Right kidney (tissue), 1 donor: ENCODE results near the gene SAMD4A.
"Not testable (repeated sequence)": the region's sequence is repeated elsewhere in the genome, so short reads cannot be mapped to it uniquely, and the experiment has no call there.

Experiments used
- DNase-seq: peaks from one replicate; pipeline ENCODE4 v3.0.0-alpha.2; 2016

SAMD4A gene

GRCh38 chr14:54784657-54785056 is 217.7 kb downstream of the SAMD4A start:
- no peak for DNase-seq

DNA sequence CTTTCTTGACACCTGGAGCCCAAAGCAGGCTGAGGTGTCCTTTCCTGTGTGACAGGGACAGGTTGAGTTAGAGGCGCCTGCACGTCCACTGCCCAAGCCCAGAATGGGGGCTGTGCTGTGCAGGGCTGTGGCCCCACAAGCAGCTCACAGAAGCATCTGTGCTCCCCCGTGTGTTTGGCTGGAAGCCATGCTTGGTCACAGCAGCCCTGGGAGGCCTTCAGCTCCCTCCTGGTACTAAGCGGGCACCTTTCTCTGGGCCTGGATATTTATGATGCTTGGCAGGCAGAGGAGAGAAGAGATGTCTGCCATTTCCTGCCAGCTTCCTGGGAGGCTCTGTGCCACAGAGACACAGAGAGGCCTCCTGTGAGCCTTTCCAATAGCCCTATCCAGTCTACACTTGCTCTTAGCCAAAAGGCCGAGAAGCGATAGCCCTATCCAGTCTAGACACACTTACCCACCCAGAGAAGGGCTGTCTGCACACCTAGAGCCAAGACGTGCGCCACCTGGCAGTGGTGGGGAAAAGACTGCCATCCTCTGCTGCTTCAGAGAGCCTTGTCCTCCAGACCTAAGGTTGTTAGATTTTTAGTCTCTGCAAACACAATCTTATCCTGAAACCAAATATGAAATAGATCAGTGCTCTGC is 218.3 kb downstream of the SAMD4A start:
- no peak for DNase-seq

GRCh38 chr14:54785778-54786770 is 219.1 kb downstream of the SAMD4A start:
- DNase-seq: no peak

- no peak for DNase-seq
Measured at GRCh38 chr14:54786838-54787237, 219.9 kb downstream of the SAMD4A start.

DNA sequence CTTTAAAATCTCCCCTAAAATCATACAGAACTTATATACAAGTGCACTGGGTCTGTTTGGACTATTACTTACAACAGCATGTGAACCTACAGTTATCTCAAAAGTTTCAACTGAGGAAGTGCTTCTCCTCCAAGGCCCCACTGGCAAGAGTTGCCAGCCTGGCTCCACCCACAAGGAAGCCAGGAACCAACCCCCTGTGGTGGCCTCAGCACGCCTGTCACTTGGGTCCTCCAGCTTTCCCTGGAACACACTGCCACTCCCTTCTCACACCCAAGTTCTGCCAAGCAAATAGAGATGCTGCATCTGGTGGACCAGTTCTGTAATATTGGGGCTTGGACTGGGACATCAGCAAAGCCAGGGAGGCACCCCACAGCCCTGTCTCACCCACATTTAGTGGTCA is 220.3 kb downstream of the SAMD4A start:
- DNase-seq: no peak

- no peak for DNase-seq
Measured at GRCh38 chr14:54788701-54789100, 221.8 kb downstream of the SAMD4A start.

- no peak for DNase-seq
Measured at GRCh38 chr14:54789166-54789565, 222.2 kb downstream of the SAMD4A start.

DNA sequence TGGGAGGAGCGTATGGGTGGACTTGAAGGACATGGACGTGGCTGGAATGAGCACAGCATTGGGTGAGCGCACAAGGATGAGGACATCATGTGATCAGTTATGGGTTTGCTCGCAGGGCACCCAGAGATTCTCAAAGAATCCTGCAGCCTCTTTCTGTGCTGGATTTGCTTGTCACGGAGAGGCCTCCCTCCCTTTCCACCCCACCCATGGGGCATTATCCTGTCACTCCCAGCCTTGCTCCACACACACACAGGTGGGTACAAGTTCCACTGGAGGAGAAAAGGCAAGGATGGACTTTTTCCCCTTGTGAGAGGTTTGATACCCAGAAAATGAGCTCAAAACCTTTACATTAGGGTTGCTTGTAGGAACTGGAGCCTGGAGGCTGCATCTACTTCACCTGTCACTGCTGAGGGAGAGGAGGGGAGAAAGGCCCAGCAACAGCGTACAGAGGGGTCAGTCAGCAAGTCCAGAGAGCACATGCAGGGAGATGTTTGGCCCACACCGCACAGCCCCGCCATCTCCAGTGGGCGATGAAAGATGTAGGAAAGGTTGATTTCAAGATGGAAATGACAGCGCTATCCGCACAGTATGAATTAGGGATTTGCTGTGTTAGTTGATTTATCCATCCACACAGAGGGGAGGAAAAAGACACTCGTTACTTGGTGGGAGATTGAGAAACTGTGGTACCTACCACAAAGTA is 223.0 kb downstream of the SAMD4A start:
- no peak for DNase-seq

- DNase-seq: no peak
Measured at GRCh38 chr14:54791001-54791400, 224.1 kb downstream of the SAMD4A start.

DNA sequence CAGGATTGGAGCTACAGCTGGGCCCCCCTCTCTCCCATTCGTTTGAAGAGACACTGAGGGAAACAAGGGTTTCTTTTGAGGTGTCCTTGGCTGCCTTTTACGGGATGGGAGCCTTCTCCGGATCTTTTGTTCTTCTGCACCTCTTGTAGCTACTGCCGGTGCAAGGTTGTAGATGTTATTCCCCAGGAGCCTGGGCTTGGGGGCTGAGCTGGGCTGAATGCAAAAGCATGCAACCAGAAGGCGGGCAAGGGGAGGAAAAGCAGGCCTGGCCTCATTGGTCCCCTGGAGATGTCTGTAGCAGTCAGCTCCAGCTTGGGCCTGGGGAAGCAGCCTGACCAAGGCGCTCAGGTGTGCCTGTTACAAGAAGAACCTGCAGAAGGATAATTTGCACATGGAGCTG is 225.4 kb downstream of the SAMD4A start:
- no peak for DNase-seq

- no peak for DNase-seq
Measured at GRCh38 chr14:54794159-54794558, 227.2 kb downstream of the SAMD4A start.

DNA sequence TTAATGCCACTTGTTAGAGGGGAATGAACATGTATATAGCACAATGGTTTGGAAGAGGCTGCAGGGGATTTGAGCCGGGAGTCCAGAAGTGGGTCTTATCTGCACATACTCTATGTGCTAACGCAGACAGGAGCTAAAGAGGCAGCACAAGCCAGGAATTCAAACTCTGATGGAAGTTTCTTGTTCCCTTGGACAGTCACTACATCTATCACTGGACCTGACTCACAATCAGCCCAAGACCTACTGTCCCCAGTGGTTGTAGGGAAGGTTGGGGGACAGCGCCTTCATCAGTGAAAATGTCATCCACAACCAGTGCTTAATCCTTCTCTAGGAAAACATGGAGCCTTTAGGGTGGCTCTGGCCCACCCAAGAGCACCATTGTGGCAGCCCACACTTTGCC is 227.9 kb downstream of the SAMD4A start:
- no peak for DNase-seq

- DNase-seq: no peak
Measured at GRCh38 chr14:54796961-54797360, 230.0 kb downstream of the SAMD4A start.

DNA sequence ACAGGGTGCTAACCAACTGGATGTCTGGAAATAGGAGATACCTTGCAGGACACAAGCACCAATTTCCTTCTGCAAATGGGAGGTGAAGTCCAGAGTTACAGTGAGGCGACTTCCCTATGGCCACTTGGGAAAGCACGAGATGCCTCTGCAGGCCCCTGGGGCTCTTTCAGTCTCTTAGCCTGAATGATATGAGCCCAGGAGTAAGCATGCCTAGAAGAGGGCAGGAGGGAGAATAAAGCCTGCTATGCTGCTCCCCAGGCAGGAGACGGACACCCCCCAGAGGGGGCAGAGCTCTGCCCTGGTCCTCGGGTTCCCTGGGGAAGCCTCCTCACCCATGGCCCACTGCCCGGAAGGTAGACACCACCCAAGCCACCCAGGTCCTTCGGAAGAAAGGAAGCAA is 230.6 kb downstream of the SAMD4A start:
- DNase-seq: no peak

DNA sequence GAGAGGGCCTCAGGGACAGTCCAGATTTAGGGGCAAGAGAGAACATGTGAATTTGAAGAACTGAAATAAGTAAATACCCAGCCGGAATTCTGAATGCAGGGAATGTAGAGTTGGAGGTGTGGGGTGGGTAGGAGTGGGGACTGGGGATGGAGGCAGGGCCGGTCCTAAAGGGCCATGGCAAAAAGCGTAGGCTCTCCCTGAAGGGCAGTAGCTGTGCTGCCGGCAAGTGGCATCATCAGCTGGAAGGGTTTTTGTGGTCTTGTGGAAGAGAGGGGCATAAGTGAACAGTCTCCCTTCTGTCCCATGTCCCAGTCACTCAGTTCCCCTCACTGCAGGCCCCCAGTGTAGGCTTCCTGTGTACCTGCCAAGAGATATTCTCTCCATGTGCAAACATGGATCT is 231.1 kb downstream of the SAMD4A start:
- DNase-seq: no peak

DNA sequence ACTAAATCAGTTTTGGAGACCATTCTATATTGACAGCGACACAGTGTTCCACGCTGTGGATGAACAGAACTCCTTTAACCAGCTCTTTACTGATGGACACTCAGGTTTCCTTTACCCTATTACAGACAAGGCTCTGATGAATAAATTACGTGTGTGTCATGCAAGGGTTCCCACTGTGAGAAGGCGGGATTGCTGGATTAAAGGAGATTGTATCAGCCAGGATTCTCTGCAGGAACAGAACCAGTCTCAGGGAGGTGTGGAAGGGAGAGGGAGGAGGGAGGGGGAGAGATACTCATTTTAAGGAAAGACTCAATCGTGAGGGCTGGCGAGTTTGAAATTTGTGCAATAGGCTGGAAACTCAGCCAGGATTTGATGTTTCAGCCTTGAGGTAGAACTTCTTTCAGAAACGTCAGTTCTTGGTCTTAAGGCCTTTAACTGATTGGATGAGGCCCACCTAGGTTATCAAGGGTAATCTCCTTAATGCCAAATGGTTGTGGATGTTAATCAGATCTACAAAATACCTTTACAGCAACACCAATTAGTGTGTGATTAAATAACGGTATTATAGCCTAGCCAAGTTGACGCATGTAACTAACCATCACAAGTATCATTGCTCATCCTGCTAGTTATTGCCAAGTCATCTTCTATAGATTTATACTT is 231.7 kb downstream of the SAMD4A start:
- DNase-seq: no peak

- DNase-seq: not testable (repeated sequence)
Measured at GRCh38 chr14:54801482-54801881, 234.6 kb downstream of the SAMD4A start.

GRCh38 chr14:54803396-54803795 is 236.5 kb downstream of the SAMD4A start:
- no peak for DNase-seq

DNA sequence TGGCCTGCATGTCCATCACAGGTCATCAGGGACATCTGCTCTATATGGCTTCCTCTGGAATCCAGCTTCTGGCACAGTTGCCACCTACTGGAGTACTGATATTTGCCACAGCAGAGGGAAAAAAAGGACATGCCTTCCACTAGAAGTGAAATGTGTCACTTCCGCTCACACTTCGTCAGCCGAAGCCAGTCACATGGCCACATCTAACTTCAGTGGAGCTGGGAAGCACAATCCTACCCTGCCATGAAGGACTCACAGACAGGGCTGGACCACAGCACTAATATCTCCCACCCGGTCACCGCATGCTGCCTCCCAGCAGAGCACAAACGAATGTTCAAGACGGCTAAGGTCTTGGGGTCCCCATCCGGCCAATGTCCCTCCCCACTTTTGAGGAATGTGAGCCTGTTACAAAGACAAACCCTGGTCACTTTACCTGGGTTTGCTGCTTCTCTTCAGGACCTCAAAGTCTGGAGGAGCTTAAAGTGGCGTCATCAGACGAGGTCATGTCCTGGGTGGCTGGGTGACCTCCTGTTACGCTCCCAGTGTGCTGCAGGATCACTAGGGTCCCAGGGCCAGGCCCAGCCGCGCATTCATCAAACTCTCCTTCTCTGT is 237.1 kb downstream of the SAMD4A start:
- DNase-seq: no peak

DNA sequence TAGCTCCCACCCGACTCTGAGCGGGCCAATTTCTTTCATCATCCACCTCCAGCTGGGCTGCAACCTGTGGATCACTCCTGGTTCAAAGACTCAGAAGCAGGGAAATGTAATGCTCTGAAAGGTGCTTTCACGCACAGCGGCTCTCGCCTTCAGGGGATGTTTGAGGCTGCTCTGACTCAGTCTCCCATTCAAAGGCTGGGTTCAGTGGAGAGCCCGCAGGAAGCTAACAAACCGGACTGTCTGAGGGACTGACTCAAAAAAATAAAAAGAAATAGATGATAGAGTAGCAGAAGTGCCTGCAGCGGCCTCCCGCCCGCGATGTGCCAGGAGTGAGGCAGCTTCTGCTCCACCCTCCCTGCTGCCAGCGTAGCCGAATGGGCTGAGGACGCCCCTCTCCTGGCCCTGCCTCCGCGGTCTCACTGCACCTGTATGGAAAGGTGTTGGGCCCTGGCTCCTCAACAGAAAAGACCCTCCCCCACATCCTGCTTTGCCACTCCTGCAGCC is 237.7 kb downstream of the SAMD4A start:
- DNase-seq: no peak

- no peak for DNase-seq
Measured at GRCh38 chr14:54805070-54805444, 238.1 kb downstream of the SAMD4A start.
